WERI-Rb-1 (cell line): ENCODE data around the gene ATP2B3.

Experiments
- DNase-seq: peaks from one replicate; pipeline ENCODE4 v3.0.0-alpha.2; 2020
- H3K27ac ChIP-seq: fragments of 250-450 bp; sonication (Bioruptor Pico); 2 replicates; pipeline ENCODE4 v1.5.1; 2020; ENCODE audit warnings: mild to moderate bottlenecking, moderate library complexity
- H3K27me3 ChIP-seq: fragments of 250-450 bp; sonication (Bioruptor Pico); 2 replicates; pipeline ENCODE4 v1.5.1; 2021; ENCODE audit warnings: mild to moderate bottlenecking, low read depth, moderate library complexity; ENCODE audit not compliant: insufficient read depth, severe bottlenecking
- H3K36me3 ChIP-seq: fragments of 250-450 bp; sonication (Bioruptor Pico); 2 replicates; pipeline ENCODE4 v1.5.1; 2020; ENCODE audit warnings: mild to moderate bottlenecking, moderate library complexity
- H3K4me3 ChIP-seq: 2 replicates; pipeline ENCODE4 v1.5.1; 2011; ENCODE audit warnings: low read depth, mild to moderate bottlenecking, control low read depth, low read length
- H3K9me3 ChIP-seq: fragments of 250-450 bp; sonication (Bioruptor Pico); 2 replicates; pipeline ENCODE4 v1.5.1; 2021; ENCODE audit warnings: mild to moderate bottlenecking, moderate library complexity; ENCODE audit not compliant: severe bottlenecking
- CTCF ChIP-seq: IDR thresholded peaks from 2 replicates; pipeline ENCODE4 v1.5.1; 2011; ENCODE audit warnings: low read depth, mild to moderate bottlenecking, control low read depth, inconsistent platforms, low read length

ATP2B3 gene

DNA sequence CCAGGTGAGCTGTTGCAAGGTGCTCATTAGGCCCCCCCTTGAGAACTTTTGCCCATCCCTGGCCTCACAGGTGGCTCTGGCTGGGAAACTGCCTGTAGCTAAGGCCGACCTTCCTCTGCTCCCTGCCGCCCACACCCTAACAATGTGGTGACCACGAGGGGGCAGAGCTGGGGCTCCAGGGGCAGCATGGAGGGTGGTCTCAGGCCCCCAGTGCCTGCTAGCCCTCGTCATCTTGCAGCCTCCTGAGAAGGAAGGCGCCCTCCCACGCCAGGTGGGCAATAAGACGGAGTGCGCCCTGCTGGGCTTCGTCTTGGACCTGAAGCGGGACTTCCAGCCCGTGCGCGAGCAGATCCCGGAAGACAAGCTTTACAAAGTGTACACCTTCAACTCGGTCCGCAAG, 32.4 kb downstream of the ATP2B3 start:
- no peak for DNase-seq
- Histone ChIP-seq H3K27me3 (peaks cover 54% of the 10 kb centered on the region), H3K36me3 (peaks cover 46% of the 10 kb centered on the region), H3K4me3 (no peak overlapping the region), H3K27ac (no peak overlapping the region), H3K9me3 (no peaks in the 10 kb centered on the region)
- 0 out of 2 replicates have a peak, but pooled peaks have one; percentile 2 for TF ChIP-seq CTCF

GRCh38 chrX:153551135-153551534, 33.7 kb downstream of the ATP2B3 start:
- no peak overlapping the region for H3K4me3 ChIP-seq
- H3K9me3 ChIP-seq: no peaks in the 10 kb centered on the region
- H3K27ac ChIP-seq: no peak overlapping the region; the same call in 1 of the 2 replicates
- peaks cover 46% of the 10 kb centered on the region for H3K36me3 ChIP-seq
- TF ChIP-seq CTCF: no peak
- DNase-seq: no peak
- H3K27me3 ChIP-seq: peaks cover 46% of the 10 kb centered on the region

- DNase-seq: peak; percentile 87
- no peaks in the 10 kb centered on the region for H3K9me3 ChIP-seq
- H3K4me3 ChIP-seq: no peak overlapping the region
- TF ChIP-seq CTCF: peak; percentile 96
- peaks cover 38% of the 10 kb centered on the region for H3K27me3 ChIP-seq
- H3K27ac ChIP-seq: peak overlapping the region; percentile 92
- H3K36me3 ChIP-seq: peaks cover 59% of the 10 kb centered on the region
These were observed 37.2 kb downstream of the ATP2B3 start for GRCh38 chrX:153554519-153555167.

- Histone ChIP-seq H3K27me3 (peaks cover 26% of the 10 kb centered on the region), H3K4me3 (no peak overlapping the region), H3K27ac (peak overlapping the region; percentile 92), H3K36me3 (peaks cover 60% of the 10 kb centered on the region), H3K9me3 (no peaks in the 10 kb centered on the region)
- TF ChIP-seq CTCF: no peak
- peak; percentile 97 for DNase-seq
These were observed 39.3 kb downstream of the ATP2B3 start for GRCh38 chrX:153556767-153557166.

GRCh38 chrX:153557618-153558355, 40.3 kb downstream of the ATP2B3 start:
- peak; percentile 63 for DNase-seq
- no peak overlapping the region for H3K4me3 ChIP-seq

More at GRCh38 chrX:153557618-153558355, 40.3 kb downstream of the ATP2B3 start:
- Histone ChIP-seq H3K36me3 (peaks cover 68% of the 10 kb centered on the region), H3K27ac (peak overlapping the region; percentile 92), H3K27me3 (peaks cover 19% of the 10 kb centered on the region), H3K9me3 (no peaks in the 10 kb centered on the region)
- 0 out of 2 replicates have a peak, but pooled peaks have one; percentile 14 for TF ChIP-seq CTCF
